GM23248 (cell line): ENCODE data around the gene NAV2. TPM values are rescaled to one million over a fixed set of nuclear protein-coding genes. Genes with fewer than 3 reads are reported as not detected.

Source experiments
- DNase-seq: peaks from one replicate; pipeline ENCODE4 v3.0.0-alpha.2; 2015
- H2AFZ ChIP-seq: fragments of 200-600 bp; sonication (generic); 2 replicates; pipeline ENCODE4 v1.6.1; 2016; ENCODE audit warnings: antibody characterized with exemption
- H3F3A ChIP-seq: fragments of 200-600 bp; sonication (generic); 2 replicates; pipeline ENCODE4 v1.6.1; 2016; ENCODE audit warnings: mild to moderate bottlenecking, antibody characterized with exemption, mixed run types; ENCODE audit not compliant: insufficient read depth
- H3K27ac ChIP-seq: fragments of 200-600 bp; sonication (generic); 2 replicates; pipeline ENCODE4 v1.5.1; 2016; ENCODE audit warnings: mild to moderate bottlenecking
- H3K27me3 ChIP-seq: fragments of 200-600 bp; sonication (generic); replicated peaks from 2 replicates; pipeline ENCODE4 v1.6.1; 2016; ENCODE audit warnings: mild to moderate bottlenecking; ENCODE audit not compliant: insufficient read depth
- H3K36me3 ChIP-seq: fragments of 200-600 bp; sonication (generic); 2 replicates; pipeline ENCODE4 v1.6.1; 2016; ENCODE audit warnings: low read depth, mild to moderate bottlenecking
- H3K4me1 ChIP-seq: fragments of 200-600 bp; sonication (generic); 2 replicates; pipeline ENCODE4 v1.6.1; 2016; ENCODE audit warnings: mild to moderate bottlenecking; ENCODE audit not compliant: insufficient read depth
- H3K4me2 ChIP-seq: fragments of 200-600 bp; sonication (generic); one replicate; pipeline ENCODE4 v1.6.1; 2016; ENCODE audit warnings: mild to moderate bottlenecking; ENCODE audit not compliant: unreplicated experiment
- H3K4me3 ChIP-seq: fragments of 200-600 bp; sonication (generic); 2 replicates; pipeline ENCODE4 v1.5.1; 2016; ENCODE audit warnings: mild to moderate bottlenecking
- H3K79me2 ChIP-seq: fragments of 200-600 bp; sonication (generic); 2 replicates; pipeline ENCODE4 v1.6.1; 2016; ENCODE audit warnings: mild to moderate bottlenecking; ENCODE audit not compliant: insufficient read depth
- H3K9ac ChIP-seq: fragments of 200-600 bp; sonication (generic); 2 replicates; pipeline ENCODE4 v1.6.1; 2016; ENCODE audit warnings: mild to moderate bottlenecking
- H3K9me2 ChIP-seq: fragments of 200-600 bp; sonication (generic); 2 replicates; pipeline ENCODE4 v1.6.1; 2016; ENCODE audit warnings: mixed run types, mild to moderate bottlenecking, moderate library complexity; ENCODE audit not compliant: insufficient read depth
- H3K9me3 ChIP-seq: fragments of 200-600 bp; sonication (generic); one replicate; pipeline ENCODE4 v1.6.1; 2017; ENCODE audit warnings: low read depth
- H4K20me1 ChIP-seq: fragments of 200-600 bp; sonication (generic); 2 replicates; pipeline ENCODE4 v1.6.0; 2016; ENCODE audit not compliant: insufficient read depth
- EZH2 ChIP-seq: fragments of 200-600 bp; sonication (generic); IDR thresholded peaks from 2 replicates; pipeline ENCODE4 v1.6.1; 2018; ENCODE audit warnings: antibody characterized with exemption, mild to moderate bottlenecking; ENCODE audit not compliant: insufficient read depth, poor library complexity, severe bottlenecking
- EZH2phosphoT487 ChIP-seq: fragments of 200-600 bp; sonication (generic); IDR thresholded peaks from 2 replicates; pipeline ENCODE4 v1.6.1; 2018; ENCODE audit warnings: antibody characterized with exemption, moderate library complexity, mild to moderate bottlenecking, low read depth; ENCODE audit not compliant: insufficient read depth
- WGBS, 2 experiments: methylation state at CpG; one replicate each; pipeline ENCODE4 v1.1.6; 2015 to 2017; ENCODE audit warnings: low lambda C conversion rate in 2 of 2, low coverage in 1 of 2; ENCODE audit errors: missing lambda C conversion rate in 2 of 2; 5-methylcytosine and 5-hydroxymethylcytosine counted together
- in situ Hi-C: fragments of 300-500 bp; cut with MboI; formaldehyde crosslinking; loops from 2 replicates; pipeline ENCODE4 v1.15.0; 2020
- polyA plus RNA-seq: library from polyadenylated mRNA; unstranded; fragments of >200 nt; fragmentation: Nextera tagmentation; extraction: Ambion mirVana; gene quantifications from 2 replicates; pipeline ENCODE4 v1.2.1, GENCODE V29; 2016
- total RNA-seq: library from RNA; depleted of rRNA; stranded (reverse); fragments of >200 nt; shearing (Covaris generic); gene quantifications from 2 replicates; pipeline ENCODE4 v1.2.3, GENCODE V29; 2014

NAV2 gene
- total and polyA plus RNA-seq, 2 experiments from 2014 or later: 5.7 to 11.9 TPM

GRCh38 chr11:19738124-19738523 lies 25.5 kb downstream of the NAV2 start:
- peaks cover 97% of the 10 kb centered on the region for H3K79me2 ChIP-seq
- no peaks in the 10 kb centered on the region for H3K36me3 ChIP-seq
- no peak overlapping the region for H3K27ac ChIP-seq
- DNase-seq: no peak
- no peak overlapping the region for H2AFZ ChIP-seq
- 34 to 48% methylated on average over 3 of the region's 3 CpGs for WGBS, 2 experiments
- H3F3A ChIP-seq: peaks cover 28% of the 10 kb centered on the region; the same call in 1 of the 2 replicates
- no peaks in the 10 kb centered on the region for H3K9me3 ChIP-seq
- H3K9ac ChIP-seq: no peak overlapping the region
- H3K4me3 ChIP-seq: no peak overlapping the region
- H3K27me3 ChIP-seq: no peaks in the 10 kb centered on the region
- no peaks in the 10 kb centered on the region for H4K20me1 ChIP-seq
- no peaks in the 10 kb centered on the region for H3K9me2 ChIP-seq
- no peak overlapping the region for H3K4me2 ChIP-seq
- peaks cover 31% of the 10 kb centered on the region for H3K4me1 ChIP-seq
- in situ Hi-C loops: loop anchor here (5.0 to 10.0 kb wide), 2 partner anchors 171 to 423 kb away; no protein-coding TSS in a partner anchor
- TF ChIP-seq EZH2phosphoT487 (no peak), EZH2 (no peak)

GRCh38 chr11:19739872-19740271 lies 27.2 kb downstream of the NAV2 start:
- Histone ChIP-seq H3K4me2 (peak overlapping the region; percentile 36), H3K9ac (peak overlapping the region; percentile 54), H3K27me3 (no peaks in the 10 kb centered on the region), H3K4me3 (no peak overlapping the region), H3K4me1 (peaks cover 32% of the 10 kb centered on the region), H3K36me3 (no peaks in the 10 kb centered on the region), H3K9me3 (no peaks in the 10 kb centered on the region), H3K79me2 (peaks cover 97% of the 10 kb centered on the region), H3K27ac (peak overlapping the region; percentile 19; the same call in 1 of the 2 replicates), H3F3A (peaks cover 23% of the 10 kb centered on the region; the same call in 1 of the 2 replicates), H2AFZ (peak overlapping the region; percentile 76), H3K9me2 (no peaks in the 10 kb centered on the region), H4K20me1 (0 out of 2 replicates have a peak, but pooled peaks cover 4% of the 10 kb centered on the region)
- TF ChIP-seq EZH2phosphoT487: no peak
- no peak for TF ChIP-seq EZH2
- peak; percentile 65 for DNase-seq
- 32 to 33% methylated on average over 4 of the region's 4 CpGs for WGBS, 2 experiments
- in situ Hi-C loops: loop anchor here (5.0 to 10.0 kb wide), 3 partner anchors 165 to 425 kb away; no protein-coding TSS in a partner anchor

DNA sequence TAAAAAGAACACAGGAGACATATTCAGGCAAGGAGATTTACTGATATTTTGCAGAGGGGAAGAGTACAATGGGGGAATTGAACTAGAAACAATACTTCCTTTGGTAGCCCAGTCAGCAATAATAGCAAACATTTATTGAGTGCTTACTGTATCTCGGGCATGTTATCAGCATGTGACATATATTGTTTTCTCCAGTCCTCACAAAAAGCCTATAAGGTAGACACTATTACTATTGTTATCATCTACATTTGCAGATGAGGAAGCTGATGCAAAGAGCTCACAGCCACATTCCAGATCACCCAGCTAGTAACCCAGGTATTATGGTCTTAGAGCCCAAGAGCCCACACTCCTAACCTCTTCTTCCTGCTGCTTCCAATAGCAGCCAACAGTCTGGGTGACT lies 27.9 kb downstream of the NAV2 start:
- DNase-seq: no peak
- in situ Hi-C loops: loop anchor here (10.0 kb wide), 1 partner anchor 164 kb away; no protein-coding TSS in a partner anchor
- Histone ChIP-seq H3K4me2 (no peak overlapping the region), H3F3A (peaks cover 17% of the 10 kb centered on the region; the same call in 1 of the 2 replicates), H3K27me3 (no peaks in the 10 kb centered on the region), H3K36me3 (no peaks in the 10 kb centered on the region), H3K79me2 (peaks cover 97% of the 10 kb centered on the region), H3K9ac (no peak overlapping the region), H3K4me3 (no peak overlapping the region), H4K20me1 (0 out of 2 replicates have a peak, but pooled peaks cover 4% of the 10 kb centered on the region), H3K9me2 (no peaks in the 10 kb centered on the region), H3K27ac (no peak overlapping the region), H3K4me1 (peaks cover 27% of the 10 kb centered on the region), H3K9me3 (no peaks in the 10 kb centered on the region), H2AFZ (no peak overlapping the region)
- 97% methylated on average over 1 of the region's 1 CpG for WGBS, 2 experiments
- TF ChIP-seq EZH2phosphoT487 (no peak), EZH2 (no peak)

- Histone ChIP-seq H3K4me1 (peaks cover 20% of the 10 kb centered on the region), H3K9me3 (no peaks in the 10 kb centered on the region), H3F3A (peaks cover 10% of the 10 kb centered on the region; the same call in 1 of the 2 replicates), H3K9me2 (no peaks in the 10 kb centered on the region), H3K4me3 (no peak overlapping the region), H3K9ac (no peak overlapping the region), H2AFZ (no peak overlapping the region), H3K27ac (no peak overlapping the region), H3K79me2 (peaks cover 96% of the 10 kb centered on the region), H3K4me2 (no peak overlapping the region), H3K36me3 (no peaks in the 10 kb centered on the region), H3K27me3 (no peaks in the 10 kb centered on the region), H4K20me1 (0 out of 2 replicates have a peak, but pooled peaks cover 4% of the 10 kb centered on the region)
- TF ChIP-seq EZH2: no peak
- in situ Hi-C loops: loop anchor here (10.0 kb wide), 1 partner anchor 162 kb away; no protein-coding TSS in a partner anchor
- 46 to 50% methylated on average over 2 of the region's 2 CpGs for WGBS, 2 experiments
- peak; percentile 79 for DNase-seq
Measured at GRCh38 chr11:19742588-19743292, 30.1 kb downstream of the NAV2 start.
